GM18519 (cell line): ENCODE results near the gene C1orf50.
"Not testable (repeated sequence)": the region's sequence is repeated elsewhere in the genome, so short reads cannot be mapped to it uniquely, and the experiment has no call there.

Source experiments
- ATAC-seq: cut with Tn5 transposase; IDR thresholded peaks from one replicate; pipeline ENCODE4 v1.9.1; 2021; ENCODE audit warnings: mild to moderate bottlenecking, moderate library complexity; ENCODE audit not compliant: unreplicated experiment, low FRiP score

Gene C1orf50

DNA sequence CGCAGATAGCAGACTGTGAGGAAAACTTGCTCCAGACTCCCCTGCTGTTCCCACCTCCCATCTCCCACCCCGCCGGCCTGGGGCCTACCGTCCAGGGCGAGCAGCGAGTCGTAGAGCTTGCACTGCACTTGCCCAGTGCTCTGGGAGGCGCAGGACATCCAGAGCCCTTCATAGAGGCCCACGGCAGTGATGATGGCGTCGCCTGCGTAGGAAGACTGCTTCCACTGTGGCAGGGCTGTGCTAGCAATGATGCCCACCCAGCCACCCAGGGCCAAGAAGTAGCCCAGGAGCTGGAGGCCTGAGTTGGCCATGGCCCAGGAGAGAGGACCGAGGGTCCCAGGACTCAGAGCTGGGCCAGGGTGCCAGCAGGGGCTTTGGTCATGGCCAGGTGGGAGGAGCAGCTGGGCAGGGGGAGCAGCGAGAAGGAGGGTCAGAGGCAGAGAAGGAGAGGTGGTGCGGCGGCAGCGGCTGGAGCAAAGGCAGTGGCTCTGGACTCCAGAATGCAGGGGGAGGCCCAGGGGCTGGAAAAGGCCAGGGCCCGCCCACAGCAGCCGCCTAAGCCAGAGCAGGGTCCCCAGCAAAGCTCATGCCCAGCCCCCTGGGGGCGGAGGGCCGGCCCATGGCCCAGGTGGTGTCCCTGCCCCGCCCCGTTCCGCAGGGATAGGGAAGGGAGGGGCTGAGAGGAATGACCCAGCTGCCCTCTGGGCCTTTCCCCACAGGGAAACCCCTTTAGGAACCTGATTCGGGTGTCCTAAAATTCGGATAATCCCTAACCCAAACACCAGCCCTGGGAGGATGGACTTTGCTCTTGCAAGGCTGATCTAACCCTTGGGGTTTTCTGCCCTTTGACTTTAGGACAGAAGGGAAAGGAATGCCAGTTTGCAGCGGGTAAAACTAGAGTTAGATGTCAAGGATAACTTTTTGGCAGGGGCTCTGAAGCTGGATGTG lies 27.0 kb upstream of the C1orf50 start, which contains the start of gene CLDN19:
Gene CLDN19, minus strand, starts transcription at position 484 of the 948 bp plus-strand sequence. Its CDS starts 173 bp downstream, at position 311.
- no peak for ATAC-seq

DNA sequence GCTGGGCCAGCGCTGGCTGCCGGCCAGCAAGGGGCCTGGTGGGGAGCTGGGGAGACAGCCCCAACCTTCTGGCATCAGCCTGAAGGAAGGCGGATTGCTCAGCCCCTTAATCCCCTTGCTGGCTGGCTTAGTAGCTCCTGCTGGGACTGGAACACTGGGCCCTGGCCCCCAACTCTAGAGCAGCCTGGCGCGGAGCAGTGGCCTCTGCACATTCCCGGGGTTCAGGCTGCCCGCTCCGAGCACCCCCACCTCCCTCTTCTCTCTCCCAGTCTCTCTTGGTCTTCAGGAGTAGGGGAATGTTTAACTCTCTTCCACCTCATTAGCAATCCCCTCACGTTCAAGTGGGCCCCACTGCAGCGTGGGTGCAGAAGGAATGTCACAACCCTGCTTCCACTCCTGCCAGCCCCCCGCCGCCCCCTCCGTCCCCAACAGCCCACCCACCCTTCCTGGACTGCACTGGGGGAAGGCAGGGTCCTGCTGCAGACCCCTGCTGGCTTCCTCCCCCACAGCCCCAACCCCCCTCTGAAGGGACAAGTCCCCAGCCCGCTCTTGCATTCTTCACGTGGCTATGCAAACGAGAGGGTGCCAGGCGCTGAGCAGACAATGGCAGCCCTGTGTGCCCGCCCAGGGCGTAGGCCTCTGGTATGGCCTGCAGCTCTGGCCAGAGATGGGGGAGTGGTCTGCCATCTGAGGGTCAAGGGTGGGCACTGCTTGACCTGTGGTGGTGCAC lies 26.0 kb upstream of the C1orf50 start:
- ATAC-seq, result no peak

DNA sequence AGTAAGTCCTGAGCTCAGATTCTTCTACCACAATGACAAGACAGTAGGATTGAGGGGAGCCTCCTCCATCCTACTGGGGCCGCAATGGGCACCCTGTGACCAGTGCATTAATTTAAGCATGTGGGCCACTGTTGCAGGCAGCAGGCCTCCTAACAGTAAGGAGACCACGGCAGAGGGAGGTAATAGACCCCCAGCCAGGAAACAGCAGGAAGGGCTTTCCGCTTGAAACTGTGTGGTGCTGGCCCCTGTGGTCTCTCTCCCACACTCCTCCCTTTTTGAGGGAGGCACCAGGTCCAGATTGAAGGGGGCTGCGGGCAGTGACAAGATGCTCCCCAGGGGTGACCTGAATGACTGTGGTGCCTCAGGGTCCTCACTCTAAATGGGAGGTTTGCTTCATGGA lies 25.3 kb upstream of the C1orf50 start:
- no peak for ATAC-seq

DNA sequence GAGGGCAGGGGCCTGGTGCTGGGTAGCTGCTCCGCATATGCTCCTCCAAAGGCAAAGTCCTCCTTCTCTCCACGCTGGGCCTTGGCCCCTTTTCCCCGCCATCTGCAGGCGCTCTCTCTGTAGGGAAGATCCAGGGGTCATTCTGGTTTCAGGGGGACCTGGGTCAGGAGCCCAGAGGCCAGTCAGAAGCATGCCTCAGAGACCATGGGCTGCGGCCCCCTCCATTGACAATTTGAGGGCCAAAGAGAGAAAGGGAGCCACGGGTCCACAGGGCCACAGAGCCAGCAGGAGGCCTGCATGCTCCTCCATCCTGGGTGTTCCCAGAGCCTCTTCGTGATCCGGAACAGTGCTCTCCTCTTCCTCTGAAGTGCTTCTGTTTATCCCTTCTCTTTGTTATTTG lies 24.9 kb upstream of the C1orf50 start:
- no peak for ATAC-seq

DNA sequence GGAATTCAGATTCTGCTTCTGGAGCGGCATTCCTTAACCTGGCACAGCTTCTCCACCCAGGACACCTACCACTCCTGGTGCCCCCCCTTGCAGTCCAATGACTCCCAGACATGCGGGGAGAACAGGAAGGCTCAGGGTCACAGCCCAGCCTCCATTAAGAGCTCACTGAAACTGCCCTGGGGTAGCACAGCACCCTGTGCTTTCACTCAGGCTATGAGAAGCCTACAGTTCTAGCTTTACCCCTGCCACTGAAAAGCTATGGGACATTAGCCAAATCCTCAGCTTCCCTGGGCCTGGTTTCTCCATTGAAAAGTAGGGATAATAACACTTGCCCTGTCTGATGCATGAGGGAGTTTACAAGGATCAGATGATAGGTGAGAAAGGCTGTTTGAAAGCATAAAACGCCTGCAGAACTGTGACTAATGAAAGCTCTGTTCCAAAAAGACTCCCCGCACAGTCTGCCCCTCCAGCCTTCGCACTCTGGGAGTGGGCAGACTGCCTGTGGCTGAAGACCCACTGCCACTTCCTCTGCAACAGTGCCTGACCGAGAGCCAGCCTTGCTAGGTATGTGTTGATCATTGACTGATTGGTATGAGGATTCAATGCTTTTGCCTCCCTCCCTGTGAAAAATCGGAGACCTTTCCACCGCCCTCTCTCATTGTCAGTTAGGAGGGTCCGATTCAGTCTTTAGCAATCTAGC lies 24.3 kb upstream of the C1orf50 start:
- ATAC-seq, result no peak

DNA sequence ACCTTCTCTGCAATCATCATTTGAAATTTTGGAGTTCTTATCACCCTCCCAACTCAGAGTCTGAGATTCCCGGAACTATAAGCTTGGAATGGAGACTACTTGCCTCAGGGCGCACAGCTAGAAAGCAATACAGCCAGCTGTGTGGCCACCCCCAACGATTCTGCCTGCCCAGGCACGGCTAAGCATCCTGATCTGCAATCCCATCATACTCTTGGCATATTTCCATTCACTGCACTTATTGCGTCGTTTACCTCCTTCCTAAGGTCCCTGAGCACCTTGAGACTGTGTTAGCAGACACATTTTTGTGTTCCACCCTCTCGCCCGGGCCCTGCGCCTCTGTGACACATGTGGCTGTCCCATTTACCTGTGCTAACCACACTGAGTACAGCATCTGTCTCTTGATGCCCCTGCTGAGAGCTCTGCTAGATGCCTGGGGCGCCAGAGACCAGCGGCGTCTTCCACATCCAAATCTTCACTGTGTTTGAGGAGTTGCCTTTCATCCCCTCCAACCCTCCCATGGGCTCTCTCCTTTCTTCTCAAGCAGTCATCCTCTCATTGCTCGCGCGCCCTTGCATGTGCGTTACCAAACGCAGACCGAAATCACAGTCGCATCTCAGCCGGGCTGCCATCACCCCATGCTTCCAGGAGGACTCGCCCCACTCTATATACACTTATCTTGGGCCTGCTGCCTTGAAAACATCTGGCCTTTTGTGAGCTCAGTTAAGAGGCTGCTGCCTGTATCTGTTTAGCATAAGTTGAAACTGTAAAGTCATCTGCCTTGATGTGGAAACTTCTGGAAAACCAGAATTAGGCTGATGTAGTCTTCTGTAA lies 23.5 kb upstream of the C1orf50 start:
- no peak for ATAC-seq

DNA sequence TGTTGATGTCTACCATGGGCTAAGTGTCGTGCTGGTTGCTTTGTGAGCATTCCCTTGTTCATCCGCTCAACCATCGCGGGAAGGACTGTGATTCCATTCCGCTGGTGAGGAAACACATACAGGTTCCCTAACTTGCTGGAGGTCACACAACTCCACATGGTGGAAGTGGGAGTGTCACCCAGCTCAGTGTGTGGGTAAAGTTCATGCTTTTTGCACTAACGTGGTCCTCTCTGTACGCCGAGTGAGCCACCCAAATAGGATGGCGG lies 23.0 kb upstream of the C1orf50 start:
- ATAC-seq, result no peak

DNA sequence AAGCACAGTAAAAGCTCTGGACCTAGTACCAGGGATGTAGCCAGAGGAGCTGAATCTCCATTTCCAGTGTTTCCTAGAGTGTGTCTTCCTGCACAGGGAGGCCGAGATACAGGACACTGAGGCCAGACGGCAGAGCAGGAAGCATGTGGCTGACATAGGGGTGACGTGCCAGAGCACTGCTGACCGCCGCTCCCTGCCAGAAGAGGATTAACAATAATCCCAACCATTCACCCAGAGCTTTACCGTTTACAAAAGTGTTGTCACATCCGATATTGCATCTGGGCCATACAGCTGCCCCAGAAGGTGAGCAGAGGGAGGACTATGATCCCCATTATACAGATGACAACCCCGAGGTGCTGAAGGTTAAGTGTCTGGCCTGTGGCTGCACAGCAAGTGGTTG lies 21.2 kb upstream of the C1orf50 start:
- ATAC-seq, result no peak

DNA sequence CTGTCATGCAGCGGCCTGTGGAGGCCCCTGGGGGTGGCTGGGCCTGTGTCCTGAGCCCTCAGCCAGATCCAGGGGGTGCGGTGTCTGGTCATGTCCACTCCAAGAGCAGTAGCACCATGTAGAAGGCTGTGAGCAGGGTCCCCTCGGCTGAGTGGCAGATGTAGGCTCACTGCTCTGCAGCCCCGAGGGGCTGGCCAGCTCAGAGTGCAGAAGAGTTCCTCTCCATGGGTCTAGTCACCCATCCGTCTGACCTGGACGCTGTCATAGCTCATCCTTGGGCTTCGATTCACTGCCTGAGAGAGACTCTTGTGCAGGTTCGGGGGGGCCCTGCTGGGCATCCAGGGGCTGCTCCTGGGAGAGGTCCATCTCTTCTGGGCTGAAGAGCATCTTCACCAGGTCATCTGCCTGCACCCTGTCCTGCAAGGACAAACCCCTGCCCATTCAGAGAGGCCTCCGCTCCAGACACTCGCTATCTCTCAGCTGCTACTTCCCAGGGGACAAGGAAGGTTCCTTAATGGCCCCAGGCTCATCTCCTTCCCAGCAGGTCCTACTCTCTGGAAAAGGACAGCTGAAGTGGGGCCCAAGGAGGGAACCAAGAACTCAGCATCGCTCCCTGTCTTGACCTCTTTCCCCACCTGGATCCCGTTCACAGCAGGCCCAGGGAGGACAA lies 20.5 kb upstream of the C1orf50 start:
- ATAC-seq, result no peak

DNA sequence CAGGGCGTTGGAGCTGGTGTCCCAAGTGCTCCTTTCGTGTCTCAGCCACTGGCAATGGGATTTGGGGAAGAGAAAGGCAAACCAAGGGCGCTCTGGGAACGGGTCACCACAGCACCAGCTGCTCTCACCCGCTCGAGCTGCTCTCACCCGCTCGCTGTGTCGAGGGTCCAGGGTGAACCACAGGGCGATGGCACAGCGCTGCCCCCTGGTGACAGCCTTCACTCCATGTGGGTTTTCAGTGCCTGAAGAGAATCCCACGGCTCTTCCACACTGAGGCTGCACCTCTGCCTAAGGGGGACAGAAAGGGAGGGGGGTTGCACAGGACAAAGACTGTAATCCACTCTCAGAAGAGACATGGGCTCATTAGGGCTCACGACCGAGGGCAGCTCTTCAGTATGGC lies 19.9 kb upstream of the C1orf50 start:
- no peak for ATAC-seq

DNA sequence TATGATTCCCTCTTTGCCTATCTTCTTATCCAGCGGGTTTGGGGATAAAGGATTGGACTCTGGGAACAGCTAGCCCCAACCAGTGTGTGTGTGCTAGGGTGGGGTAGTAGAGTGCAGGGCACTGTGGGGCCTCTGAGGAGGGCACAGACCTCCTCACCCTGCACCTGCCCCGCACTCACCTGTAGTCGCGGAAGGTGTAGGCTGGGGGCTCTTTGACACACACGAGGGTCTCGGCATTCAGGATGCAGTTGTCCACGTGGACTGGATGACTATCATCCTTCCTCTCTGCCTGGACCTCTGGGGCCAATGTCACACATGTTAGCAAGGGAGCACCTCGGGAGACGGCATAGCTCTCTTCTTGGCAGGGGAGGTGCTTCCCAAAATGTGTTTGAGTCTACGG lies 19.0 kb upstream of the C1orf50 start:
- no peak for ATAC-seq

DNA sequence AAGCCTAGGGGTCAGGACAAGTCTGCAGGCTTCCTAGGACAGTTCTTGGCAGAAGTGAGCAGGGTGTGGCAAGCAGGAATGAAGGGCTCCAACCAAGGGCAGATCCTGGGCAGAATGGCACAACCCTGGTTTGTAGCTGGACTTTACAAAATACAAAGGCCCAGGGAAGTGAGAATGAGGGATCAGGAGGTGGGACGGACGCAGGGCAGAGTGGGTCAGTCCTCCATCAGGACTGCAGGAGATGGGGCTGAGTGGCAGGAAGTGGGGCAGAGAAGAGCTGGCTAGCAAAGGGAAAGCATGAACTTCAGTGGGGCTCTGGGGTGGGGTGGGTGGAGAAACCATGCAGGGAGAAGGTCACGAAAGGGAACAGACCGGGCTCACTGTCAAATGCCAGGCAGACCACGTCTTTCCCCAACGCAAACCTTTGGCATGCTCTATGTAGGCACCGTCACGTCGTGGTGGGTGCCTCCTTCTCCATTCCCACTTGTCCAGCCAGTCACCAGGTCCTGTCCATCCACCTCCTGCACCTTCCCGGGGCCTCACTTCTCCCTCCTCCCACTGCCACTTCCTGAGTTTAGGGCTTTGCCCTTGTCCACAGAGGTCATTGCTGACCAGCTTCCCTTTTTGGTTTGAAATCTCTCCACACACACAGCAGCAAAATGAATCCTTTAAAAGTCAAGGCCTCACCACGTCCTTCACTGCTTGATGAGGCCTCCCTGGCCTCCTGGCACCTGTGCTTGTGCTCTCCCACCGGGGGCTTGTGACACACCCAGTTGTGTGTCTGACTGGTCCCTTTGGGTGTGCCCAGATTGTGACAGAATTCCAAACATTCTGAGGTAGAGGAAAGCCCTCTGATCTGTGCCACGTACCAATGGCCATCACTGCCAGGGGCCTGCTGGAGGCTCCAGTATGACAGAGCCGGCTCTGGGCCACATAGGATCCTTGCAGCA lies 18.3 kb upstream of the C1orf50 start:
- no peak for ATAC-seq

DNA sequence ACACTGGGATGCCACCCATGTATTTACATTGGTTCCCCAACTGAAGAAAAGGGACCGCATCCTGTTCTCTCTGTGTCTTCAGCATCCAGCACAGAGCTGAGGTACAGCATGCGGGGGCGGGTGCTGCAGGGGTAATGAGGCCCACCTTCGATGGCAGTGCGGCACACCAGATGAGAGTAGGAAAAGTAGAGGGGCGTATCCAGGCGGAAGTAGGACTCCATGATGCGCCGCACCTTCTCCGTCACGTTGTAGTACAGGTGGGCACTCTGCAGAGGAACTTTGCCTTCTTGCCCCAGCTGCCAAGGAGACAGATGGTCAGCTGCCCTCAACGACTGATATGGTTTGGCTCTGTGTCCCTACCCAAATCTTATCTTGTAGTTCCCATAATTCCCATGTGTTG lies 17.0 kb upstream of the C1orf50 start:
- no peak for ATAC-seq

DNA sequence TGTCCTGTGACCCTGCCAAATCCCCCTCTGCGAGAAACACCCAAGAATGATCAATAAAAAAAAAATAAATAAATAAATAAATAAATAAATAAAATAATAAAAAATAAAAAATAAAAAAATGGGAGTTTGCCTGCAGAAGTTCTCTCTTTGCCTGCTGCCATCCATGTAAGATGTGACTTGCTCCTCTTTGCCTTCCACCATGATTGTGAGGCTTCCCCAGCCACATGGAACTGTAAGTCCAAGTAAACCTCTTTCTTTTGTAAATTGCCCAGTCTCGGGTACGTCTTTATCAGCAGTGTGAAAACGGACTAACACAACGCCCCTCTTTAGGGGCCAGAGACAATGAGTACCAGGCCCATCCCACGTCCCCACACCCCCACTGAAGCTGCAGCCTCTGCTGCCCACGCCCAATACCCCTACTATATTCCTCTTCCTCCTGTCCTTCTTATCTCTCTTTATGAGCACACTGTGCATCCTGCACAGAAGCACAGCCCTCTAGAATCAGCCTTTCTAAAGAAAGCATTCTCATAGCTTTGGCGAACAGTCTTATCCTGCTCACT lies 15.5 kb upstream of the C1orf50 start:
- ATAC-seq, result not testable (repeated sequence)

DNA sequence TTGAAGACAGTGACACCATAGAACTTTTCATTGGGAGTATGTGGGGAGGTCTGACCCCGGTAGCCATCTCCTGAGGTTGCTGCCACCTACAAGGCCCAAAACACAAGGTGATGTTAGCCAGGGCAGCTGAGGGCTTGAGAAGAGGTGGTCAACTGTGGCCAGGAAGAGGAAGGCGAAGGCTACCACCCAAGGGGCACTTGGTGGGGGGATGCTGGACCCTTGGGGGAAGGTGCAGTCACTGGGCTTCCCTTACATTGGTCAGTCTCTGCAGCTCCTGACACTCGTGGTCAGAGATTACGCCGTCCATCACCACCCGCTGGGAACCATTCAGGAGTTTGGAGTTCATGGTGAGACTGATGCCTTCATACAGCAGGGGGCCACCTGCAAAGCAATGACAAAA lies 14.8 kb upstream of the C1orf50 start:
- ATAC-seq, result no peak

DNA sequence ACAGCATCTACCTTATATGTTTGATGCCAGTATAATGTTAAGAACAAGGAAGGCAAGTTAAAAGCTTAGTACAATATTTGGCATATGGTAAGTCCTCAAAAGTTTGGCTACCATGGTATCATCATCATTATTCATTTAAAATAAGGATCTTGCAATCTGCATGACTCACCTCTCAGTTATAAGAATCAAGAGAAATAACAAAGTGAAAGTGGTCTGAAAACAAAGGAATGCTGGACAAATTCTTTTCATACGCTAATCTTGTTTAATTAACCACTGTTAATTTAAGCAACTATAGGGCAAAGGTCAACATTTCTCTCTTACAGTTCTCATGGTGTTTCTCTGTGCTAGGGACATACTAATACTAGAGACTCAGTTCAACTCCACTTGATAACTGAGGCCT lies 14.0 kb upstream of the C1orf50 start:
- ATAC-seq, result no peak

DNA sequence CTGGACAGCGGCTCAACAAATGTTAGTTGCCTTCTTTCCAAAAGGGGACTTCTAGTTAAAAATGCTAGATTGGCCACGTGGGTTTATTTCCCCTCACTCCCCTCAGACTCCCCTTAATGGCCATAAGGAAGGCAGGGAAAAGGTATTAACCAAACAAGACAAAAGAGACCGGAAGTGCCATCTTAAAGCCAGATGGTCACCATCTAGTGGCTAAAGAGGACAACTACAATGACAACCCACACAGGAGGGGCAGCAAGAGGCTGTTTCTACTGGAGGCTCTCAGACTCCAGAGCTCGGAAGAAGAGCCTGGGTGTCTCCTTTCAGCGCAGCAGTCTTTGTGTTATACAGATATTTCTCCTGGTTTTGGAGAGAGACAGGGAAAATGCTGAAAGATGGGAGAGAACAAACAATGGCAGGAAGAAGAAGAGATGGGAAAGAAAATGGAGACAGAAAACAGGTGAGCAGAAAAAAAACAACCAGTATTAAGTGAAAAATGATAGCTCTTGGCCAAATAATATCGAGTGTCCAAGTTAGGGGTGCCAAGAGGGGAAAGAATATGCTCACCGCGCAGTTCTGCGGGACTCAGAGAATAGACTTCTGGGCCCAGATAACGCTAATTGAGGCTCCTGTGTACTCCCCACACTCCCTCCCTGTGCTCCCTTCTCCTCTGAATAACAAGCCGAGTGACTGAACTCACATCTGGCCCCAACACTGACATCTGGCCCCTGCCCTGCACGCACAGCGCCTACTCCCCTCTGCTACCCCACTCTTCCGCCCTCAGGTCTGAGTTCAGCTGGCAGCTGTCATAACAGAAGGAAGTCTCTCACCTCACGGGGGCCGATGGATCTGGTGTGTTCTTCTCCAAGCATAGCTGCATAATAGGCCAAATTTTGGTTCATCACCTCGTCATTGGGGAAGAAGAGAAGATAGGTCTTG lies 9.8 kb upstream of the C1orf50 start:
- ATAC-seq, result no peak
